GM12891 (cell line): ENCODE data around the gene ADRB1.

Experiments used
- POLR2A ChIP-seq: IDR thresholded peaks from 2 replicates; pipeline ENCODE4 v1.6.1; 2011; ENCODE audit warnings: low read depth, low read length, control low read depth
- POLR2AphosphoS5 ChIP-seq: IDR thresholded peaks from 2 replicates; pipeline ENCODE4 v1.6.1; 2011; ENCODE audit warnings: low read depth, low read length, control low read depth
- POU2F2 ChIP-seq: IDR thresholded peaks from 2 replicates; pipeline ENCODE4 v1.6.1; 2011; ENCODE audit warnings: low read depth, mild to moderate bottlenecking, control low read depth, low read length, moderate library complexity

- TF ChIP-seq POLR2A (no peak), POLR2AphosphoS5 (no peak), POU2F2 (no peak)
Measured at GRCh38 chr10:114010316-114010715, 33.4 kb upstream of the ADRB1 start.
